Inferior parietal cortex (tissue), 1 donor: ENCODE measurements around the gene PABPN1L.
"Not testable (repeated sequence)": the region's sequence is repeated elsewhere in the genome, so short reads cannot be mapped to it uniquely, and the experiment has no call there.

Experiments used
- DNase-seq: peaks from one replicate; pipeline ENCODE4 v3.0.0-alpha.2; 2016; ENCODE audit errors: extremely low spot score

The PABPN1L gene

DNA sequence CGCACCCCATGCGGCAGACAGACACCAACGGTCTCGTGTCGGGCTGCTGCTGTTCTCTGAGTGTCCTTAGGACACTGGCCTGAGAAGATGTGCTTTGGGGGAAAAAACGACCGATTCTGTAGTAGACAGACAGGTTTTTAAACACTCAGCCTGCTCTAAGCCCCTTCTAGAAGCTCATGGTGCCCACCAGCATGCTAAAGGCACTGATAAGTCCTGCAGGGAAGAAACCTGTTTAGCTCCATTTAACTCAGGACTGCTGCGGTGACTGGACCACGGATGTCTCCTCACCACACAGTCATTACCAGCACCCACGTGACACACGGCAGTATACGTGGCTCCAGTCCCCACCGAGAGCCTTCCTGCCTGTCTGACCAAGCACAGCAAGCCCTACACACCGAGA is 35.7 kb downstream of the PABPN1L start:
- no peak for DNase-seq

DNA sequence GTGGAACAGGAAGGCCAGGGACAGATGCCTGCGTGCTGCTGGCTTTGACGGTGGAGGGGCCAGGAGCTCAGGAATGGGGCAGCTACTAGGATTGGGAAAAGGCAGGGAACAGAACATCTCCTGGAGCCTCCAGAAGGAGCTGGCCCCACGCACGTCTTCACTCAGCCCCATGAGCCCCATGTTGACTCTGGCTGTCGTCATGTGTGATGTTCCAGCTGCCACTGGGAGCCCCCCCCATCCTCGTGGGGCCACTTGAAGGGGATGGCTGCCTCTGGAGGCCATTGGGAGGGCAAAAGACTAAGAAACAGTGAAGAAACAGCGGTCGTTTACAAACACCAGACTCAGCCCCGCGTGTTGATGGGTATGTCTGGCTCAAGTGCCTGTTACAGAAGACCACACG is 36.2 kb downstream of the PABPN1L start:
- no peak for DNase-seq

DNA sequence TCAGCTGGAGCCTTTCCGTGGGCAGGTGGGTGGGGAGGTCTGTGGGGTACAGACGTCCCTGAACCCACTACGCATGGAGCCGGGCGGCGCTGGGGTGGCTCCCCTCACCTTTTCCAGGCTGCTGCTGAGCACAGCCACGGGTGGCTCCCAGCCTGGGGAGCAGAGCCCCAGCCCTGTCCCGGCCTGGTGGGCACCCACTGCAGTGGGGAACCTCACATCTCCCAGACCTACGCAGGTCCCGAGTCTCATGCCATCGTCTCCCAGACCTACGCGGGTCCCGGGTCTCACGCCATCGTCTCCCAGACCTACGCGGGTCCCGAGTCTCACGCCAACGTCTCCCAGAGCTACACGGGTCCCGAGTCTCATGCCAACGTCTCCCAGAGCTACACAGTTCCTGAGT is 37.7 kb downstream of the PABPN1L start:
- DNase-seq = no peak

DNA sequence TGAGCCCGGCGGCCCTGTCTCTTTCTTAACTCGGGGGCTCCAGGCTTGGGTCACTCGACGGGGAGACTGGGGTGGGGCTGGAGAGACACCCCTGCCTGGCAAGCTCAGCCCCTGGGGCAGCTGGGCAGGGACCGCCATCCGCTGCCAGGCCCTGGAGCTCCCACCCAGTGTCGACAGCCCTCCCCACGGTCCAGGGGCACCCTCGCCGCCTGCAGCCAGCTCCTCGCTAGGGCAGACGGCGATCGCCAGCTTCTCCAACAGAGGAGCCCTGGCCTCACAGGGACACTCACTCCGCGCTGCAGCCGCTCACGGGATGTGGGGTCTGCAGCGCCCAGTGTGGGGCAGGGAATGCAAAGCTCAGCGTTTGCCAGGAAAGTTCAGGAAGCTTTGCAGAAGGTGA is 38.7 kb downstream of the PABPN1L start:
- DNase-seq = no peak

DNA sequence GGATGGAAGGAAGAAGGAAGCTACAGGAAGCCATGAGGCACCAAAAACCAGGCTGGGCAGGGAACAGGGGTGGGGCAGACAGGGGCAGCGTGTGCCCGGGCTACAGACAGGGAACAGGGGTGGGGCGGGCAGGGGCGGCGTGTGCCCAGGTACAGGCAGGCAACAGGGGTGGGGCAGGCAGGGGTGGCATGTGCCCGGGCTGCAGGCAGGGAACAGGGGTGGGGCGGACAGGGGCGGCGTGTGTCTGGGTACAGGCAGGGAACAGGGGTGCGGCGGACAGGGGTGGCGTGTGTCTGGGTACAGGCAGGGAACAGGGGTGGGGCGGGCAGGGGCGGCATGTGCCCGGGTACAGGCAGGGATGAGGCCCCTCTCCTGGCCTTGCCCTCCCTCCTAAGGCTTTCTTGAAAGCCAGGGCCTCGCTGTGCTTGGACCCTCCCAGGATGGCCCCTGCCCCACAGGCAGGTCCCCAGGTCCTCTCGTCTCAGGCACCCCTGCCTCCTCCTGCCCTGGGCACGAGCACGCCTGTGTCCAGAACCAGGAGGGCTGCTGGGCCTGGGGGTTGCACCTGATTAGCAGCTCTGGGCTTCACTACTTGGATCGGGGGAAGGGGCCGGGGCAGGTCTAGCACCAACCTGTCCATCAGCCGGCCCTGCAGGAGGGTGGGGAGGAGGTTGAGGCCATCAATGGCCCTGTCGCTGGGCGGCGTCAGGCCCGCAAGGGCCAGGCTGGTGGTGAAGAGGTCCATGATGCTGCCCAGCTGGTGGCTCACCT is 40.2 kb downstream of the PABPN1L start:
- no peak for DNase-seq

GRCh38 chr16:88825146-88825545 is 41.3 kb downstream of the PABPN1L start:
- DNase-seq = no peak

GRCh38 chr16:88824256-88825077 is 42.0 kb downstream of the PABPN1L start:
- no peak for DNase-seq

DNA sequence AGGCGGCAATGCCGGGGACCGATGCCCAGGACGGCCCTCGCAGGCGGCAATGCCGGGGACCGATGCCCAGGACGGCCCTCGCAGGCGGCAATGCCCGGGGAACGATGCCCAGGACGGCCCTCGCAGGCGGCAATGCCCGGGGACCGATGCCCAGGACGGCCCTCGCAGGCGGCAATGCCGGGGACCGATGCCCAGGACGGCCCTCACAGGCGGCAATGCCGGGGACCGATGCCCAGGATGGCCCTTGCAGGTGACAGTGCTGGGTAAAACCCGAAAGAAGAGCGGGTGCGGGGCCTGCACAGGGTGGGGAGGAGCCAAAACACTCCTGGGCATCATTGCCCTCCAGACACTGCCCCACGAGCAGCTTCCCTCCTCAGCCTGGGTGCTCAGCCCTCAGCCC is 42.8 kb downstream of the PABPN1L start:
- DNase-seq = not testable (repeated sequence)

GRCh38 chr16:88822281-88823040 is 44.0 kb downstream of the PABPN1L start:
- no peak for DNase-seq

- no peak for DNase-seq
These were observed 45.2 kb downstream of the PABPN1L start for GRCh38 chr16:88821168-88821850.

DNA sequence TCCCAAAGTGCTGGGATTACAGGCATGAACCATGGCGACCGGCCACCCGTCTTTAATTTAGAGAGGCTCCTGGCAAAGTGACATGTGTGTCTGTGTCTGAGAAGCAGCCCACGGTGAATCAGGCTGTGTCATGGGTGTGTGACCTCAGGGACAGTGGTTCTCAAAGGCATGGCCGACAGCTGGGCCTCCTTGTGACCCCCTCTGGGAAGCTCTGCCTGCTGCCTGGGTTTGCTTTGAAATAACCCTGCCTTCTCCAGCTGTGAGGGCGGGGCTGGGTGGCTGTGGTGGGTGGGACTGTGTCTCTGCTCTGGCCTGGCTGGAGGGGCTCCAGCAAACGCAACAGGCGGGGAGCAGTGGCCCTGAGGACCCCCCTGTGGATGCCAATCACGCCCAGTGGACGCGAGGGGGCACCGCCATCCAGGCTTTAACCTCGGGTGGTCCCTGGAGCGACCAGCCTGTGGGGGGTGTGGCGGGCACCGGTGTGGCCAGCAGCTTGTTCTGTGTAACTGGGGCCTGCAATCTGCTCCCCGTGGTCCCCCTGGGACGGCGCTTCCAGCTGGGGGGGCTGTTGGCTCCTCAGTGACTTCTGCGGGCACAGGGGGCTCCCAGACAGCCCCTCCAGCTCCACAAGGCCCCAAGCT is 46.0 kb downstream of the PABPN1L start:
- DNase-seq = no peak

DNA sequence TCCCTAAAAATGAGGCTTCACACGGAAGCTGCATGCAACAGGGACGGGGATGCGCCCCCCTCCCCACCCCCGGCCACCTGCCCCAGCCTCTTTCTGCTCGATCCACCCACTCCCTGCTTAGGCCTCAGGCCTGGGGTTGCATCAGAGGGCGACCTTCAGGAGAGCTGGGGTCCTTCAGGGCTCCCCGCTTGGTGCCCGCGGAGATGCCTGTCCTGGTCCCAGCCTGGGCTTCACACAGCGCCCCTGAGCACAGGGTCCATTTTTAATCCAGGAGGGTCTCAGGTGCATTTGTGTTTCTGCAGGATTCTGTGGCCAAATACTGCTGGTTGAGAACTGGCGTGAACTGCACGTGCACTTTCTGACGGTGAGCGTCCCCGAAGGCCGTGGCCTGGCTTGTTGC is 47.3 kb downstream of the PABPN1L start:
- no peak for DNase-seq

- no peak for DNase-seq
These were observed 47.9 kb downstream of the PABPN1L start for GRCh38 chr16:88818575-88818874.

DNA sequence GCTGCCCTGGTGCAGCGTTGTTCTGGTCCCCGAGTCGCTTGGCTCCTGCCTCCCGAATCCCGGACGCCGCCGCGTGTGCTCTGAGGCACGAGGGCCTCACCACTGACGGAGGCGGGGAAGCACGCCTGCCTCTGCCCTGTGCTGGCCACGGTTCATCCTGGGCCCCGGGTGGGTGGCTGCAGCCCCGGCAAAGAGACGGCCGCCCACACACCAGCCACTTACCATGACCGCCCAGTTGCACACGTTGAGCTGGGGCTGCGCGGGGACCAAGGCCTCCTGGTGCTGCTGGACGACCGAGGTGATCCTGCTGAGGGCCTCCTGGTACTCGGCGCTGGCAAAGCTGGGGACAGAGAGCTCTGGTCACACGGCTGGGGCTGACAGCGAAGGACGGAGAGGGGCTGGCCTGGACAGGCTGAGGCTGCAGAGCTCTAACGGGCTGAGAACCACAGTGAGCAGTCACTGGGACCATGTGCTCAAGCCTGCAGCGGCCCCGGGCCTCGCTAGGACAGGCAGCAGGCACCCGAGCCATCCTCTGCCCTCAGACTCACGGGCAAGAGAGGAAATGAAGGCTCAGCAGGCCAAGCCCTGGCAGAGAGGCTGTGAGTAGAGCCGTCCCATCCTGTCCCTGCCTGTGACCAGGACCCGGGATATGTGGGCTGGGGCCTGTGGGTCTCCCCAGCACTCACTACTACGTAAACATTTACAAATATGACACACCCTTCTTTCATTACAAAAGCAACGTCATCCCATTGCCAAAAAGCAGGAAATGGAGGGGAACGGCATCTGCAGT is 48.5 kb downstream of the PABPN1L start:
- DNase-seq = no peak

- no peak for DNase-seq
These were observed 49.5 kb downstream of the PABPN1L start for GRCh38 chr16:88816736-88817535.

GRCh38 chr16:88815901-88816589 is 50.4 kb downstream of the PABPN1L start:
- DNase-seq = no peak

GRCh38 chr16:88815227-88815626 is 51.2 kb downstream of the PABPN1L start:
- DNase-seq = no peak

- no peak for DNase-seq
These were observed 52.3 kb downstream of the PABPN1L start for GRCh38 chr16:88814144-88814502.
